Renal cortical epithelial cell (primary cell): ENCODE data around the gene PET100. TPM values are rescaled to one million over a fixed set of nuclear protein-coding genes. Genes with fewer than 3 reads are reported as not detected.

Experiments used
- DNase-seq: peaks from one replicate; pipeline ENCODE4 v3.0.0-alpha.2; 2011; ENCODE audit warnings: low read depth
- total RNA-seq: library from RNA; depleted of rRNA; stranded (reverse); fragments of >200 nt; gene quantifications from 2 replicates; pipeline ENCODE4 v1.2.3, GENCODE V29; 2014

The PET100 gene
- total RNA-seq, 1 donor from 2014 or later, result 15.3 TPM

- no peak for DNase-seq
Measured at GRCh38 chr19:7679771-7680605, 50.4 kb downstream of the PET100 start.

- peak; percentile 48 for DNase-seq
Measured at GRCh38 chr19:7680606-7681339, 51.2 kb downstream of the PET100 start, which contains the start of gene TRAPPC5. Gene TRAPPC5, plus strand, starts transcription at chr19:7680833. Its CDS starts 1,421 bp downstream, at chr19:7682254.

Other genes with a start within 250 kb of the PET100 start
- gene PEX11G, start 140.8 kb upstream of the PET100 start, total RNA-seq, result 5.2 and 6.9 TPM in 2 replicates
- 10.9 and 27.1 TPM in 2 replicates for gene ZNF358, start 113.7 kb upstream of the PET100 start, total RNA-seq
- 3.1 and 5.7 TPM in 2 replicates for gene MCOLN1, start 107.2 kb upstream of the PET100 start, total RNA-seq
- gene PNPLA6, start 94.1 kb upstream of the PET100 start, total RNA-seq, result 79.7 and 149 TPM in 2 replicates
- gene CAMSAP3, start 33.9 kb upstream of the PET100 start, total RNA-seq, result 1.9 and 3.8 TPM in 2 replicates
- 19.3 and 52.3 TPM in 2 replicates for gene XAB2, start 248 bp upstream of the PET100 start, total RNA-seq
- 0.30 TPM in 1 of 2 replicates, not detected in the other for gene PCP2, start 3.9 kb downstream of the PET100 start, total RNA-seq
- 47.9 and 118 TPM in 2 replicates for gene STXBP2, start 7.3 kb downstream of the PET100 start, total RNA-seq
- not detected in 2 replicates for gene RETN, start 39.3 kb downstream of the PET100 start, total RNA-seq
- gene MCEMP1, start 47.3 kb downstream of the PET100 start, total RNA-seq, result not detected in 2 replicates
- gene TRAPPC5, start 51.0 kb downstream of the PET100 start, total RNA-seq, result 47.7 and 118 TPM in 2 replicates
- gene FCER2, start 72.3 kb downstream of the PET100 start, total RNA-seq, result not detected in 2 replicates
- not detected in 2 replicates for gene CLEC4G, start 102.3 kb downstream of the PET100 start, total RNA-seq
- 0.15 TPM in 1 of 2 replicates, not detected in the other for gene CD209, start 117.7 kb downstream of the PET100 start, total RNA-seq
- gene CLEC4M, start 133.4 kb downstream of the PET100 start, total RNA-seq, result not detected in 2 replicates
- gene EVI5L, start 200.4 kb downstream of the PET100 start, total RNA-seq, result 10.8 and 22.9 TPM in 2 replicates
- 0.17 and 0.35 TPM in 2 replicates for gene PRR36, start 244.6 kb downstream of the PET100 start, total RNA-seq